ENCODE results near the gene TUBA4A. TPM values are rescaled to one million over a fixed set of nuclear protein-coding genes. Genes with fewer than 3 reads are reported as not detected.

The TUBA4A gene
- total and polyA plus RNA-seq, 9 of the 15 experiments (the other 6 are each of a cell fraction or from before 2014, with no cell fraction given), result 25.1 to 174 (median 42.4) TPM

DNA sequence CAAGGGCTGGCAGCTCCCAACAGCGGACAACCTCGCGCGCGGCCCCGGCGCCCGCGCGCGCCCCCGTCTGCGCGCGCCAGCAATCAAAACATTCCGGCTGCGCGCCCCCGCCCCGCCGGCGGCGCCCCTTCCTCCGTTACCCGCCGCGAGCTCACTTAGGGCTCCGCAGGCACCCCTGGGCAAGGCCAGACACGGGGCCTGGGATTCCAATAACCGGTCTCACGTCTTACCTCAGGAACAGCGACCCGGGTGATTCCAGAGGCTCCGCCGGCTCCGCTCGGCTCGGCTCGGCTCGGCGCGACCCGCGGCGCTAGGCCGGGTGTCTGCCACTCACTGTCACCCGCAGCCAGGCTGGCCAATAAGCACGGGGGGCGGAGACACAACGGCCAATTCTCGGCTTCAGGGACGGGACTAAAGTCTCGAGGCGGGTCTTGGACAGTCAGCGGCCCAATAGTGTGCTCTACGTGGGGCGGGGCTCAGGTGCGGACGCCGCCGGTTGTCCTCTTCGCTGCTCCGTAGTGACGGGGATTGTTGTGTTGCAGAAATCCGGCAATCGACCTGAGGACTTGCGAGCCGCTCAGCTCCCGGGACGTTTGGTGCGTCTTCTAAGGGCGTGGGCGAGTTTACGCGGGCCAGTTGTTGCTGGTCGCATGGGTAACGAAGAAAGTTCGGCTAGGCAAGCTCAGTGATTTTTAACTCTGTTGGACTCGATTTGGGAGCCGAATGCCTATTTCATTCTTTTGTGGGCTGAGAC lies 24.2 kb downstream of the TUBA4A start, which contains the start of the genes ANKZF1 and ATG9A (continued):
- TF ChIP-seq RAD21 (CRISPR knock-in tag; conservative IDR thresholded peaks at IDR 0.05 in 1 of 2, IDR thresholded peaks at IDR 0.05 in 1 of 2) (0 out of 4 replicates have a peak, but pooled peaks of 1 of the 2 experiments have one; percentile 15), EP300 (IDR thresholded peaks at IDR 0.05; ENCODE audit: low read length) (peak; percentile 4; the same call in 1 of the 2 replicates), PYGO2 (tag; IDR thresholded peaks at IDR 0.05) (no peak), FOXA1 (IDR thresholded peaks at IDR 0.05; ENCODE audit: borderline replicate concordance) (no peak), PHF8 (IDR thresholded peaks at IDR 0.05; ENCODE audit: borderline replicate concordance, low read length) (peak; percentile 73; the same call in 1 of the 2 replicates), POLR2G (IDR thresholded peaks at IDR 0.05; ENCODE audit: low read depth, low read length) (peak; percentile 92), ZKSCAN8 (CRISPR knock-in tag; IDR thresholded peaks at IDR 0.05) (peak; percentile 68; the same call in 1 of the 2 replicates)
- TF ChIP-seq, protein P1, sequence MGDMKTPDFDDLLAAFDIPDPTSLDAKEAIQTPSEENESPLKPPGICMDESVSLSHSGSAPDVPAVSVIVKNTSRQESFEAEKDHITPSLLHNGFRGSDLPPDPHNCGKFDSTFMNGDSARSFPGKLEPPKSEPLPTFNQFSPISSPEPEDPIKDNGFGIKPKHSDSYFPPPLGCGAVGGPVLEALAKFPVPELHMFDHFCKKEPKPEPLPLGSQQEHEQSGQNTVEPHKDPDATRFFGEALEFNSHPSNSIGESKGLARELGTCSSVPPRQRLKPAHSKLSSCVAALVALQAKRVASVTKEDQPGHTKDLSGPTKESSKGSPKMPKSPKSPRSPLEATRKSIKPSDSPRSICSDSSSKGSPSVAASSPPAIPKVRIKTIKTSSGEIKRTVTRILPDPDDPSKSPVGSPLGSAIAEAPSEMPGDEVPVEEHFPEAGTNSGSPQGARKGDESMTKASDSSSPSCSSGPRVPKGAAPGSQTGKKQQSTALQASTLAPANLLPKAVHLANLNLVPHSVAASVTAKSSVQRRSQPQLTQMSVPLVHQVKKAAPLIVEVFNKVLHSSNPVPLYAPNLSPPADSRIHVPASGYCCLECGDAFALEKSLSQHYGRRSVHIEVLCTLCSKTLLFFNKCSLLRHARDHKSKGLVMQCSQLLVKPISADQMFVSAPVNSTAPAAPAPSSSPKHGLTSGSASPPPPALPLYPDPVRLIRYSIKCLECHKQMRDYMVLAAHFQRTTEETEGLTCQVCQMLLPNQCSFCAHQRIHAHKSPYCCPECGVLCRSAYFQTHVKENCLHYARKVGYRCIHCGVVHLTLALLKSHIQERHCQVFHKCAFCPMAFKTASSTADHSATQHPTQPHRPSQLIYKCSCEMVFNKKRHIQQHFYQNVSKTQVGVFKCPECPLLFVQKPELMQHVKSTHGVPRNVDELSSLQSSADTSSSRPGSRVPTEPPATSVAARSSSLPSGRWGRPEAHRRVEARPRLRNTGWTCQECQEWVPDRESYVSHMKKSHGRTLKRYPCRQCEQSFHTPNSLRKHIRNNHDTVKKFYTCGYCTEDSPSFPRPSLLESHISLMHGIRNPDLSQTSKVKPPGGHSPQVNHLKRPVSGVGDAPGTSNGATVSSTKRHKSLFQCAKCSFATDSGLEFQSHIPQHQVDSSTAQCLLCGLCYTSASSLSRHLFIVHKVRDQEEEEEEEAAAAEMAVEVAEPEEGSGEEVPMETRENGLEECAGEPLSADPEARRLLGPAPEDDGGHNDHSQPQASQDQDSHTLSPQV (IDR thresholded peaks at IDR 0.05), result no peak
- TF ChIP-seq, protein P2, sequence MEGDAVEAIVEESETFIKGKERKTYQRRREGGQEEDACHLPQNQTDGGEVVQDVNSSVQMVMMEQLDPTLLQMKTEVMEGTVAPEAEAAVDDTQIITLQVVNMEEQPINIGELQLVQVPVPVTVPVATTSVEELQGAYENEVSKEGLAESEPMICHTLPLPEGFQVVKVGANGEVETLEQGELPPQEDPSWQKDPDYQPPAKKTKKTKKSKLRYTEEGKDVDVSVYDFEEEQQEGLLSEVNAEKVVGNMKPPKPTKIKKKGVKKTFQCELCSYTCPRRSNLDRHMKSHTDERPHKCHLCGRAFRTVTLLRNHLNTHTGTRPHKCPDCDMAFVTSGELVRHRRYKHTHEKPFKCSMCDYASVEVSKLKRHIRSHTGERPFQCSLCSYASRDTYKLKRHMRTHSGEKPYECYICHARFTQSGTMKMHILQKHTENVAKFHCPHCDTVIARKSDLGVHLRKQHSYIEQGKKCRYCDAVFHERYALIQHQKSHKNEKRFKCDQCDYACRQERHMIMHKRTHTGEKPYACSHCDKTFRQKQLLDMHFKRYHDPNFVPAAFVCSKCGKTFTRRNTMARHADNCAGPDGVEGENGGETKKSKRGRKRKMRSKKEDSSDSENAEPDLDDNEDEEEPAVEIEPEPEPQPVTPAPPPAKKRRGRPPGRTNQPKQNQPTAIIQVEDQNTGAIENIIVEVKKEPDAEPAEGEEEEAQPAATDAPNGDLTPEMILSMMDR (IDR thresholded peaks at IDR 0.05 in 2 of 3, conservative IDR thresholded peaks at IDR 0.05 in 1 of 3; ENCODE audit: insufficient read depth in 2 of 3, low read depth in 1 of 3, low read length in 3 of 3), result no peak; a peak in 1 of 6 replicates
- TF ChIP-seq, protein P3, sequence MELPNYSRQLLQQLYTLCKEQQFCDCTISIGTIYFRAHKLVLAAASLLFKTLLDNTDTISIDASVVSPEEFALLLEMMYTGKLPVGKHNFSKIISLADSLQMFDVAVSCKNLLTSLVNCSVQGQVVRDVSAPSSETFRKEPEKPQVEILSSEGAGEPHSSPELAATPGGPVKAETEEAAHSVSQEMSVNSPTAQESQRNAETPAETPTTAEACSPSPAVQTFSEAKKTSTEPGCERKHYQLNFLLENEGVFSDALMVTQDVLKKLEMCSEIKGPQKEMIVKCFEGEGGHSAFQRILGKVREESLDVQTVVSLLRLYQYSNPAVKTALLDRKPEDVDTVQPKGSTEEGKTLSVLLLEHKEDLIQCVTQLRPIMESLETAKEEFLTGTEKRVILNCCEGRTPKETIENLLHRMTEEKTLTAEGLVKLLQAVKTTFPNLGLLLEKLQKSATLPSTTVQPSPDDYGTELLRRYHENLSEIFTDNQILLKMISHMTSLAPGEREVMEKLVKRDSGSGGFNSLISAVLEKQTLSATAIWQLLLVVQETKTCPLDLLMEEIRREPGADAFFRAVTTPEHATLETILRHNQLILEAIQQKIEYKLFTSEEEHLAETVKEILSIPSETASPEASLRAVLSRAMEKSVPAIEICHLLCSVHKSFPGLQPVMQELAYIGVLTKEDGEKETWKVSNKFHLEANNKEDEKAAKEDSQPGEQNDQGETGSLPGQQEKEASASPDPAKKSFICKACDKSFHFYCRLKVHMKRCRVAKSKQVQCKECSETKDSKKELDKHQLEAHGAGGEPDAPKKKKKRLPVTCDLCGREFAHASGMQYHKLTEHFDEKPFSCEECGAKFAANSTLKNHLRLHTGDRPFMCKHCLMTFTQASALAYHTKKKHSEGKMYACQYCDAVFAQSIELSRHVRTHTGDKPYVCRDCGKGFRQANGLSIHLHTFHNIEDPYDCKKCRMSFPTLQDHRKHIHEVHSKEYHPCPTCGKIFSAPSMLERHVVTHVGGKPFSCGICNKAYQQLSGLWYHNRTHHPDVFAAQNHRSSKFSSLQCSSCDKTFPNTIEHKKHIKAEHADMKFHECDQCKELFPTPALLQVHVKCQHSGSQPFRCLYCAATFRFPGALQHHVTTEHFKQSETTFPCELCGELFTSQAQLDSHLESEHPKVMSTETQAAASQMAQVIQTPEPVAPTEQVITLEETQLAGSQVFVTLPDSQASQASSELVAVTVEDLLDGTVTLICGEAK (IDR thresholded peaks at IDR 0.05), result no peak
- TF ChIP-seq, protein P3 (CRISPR knock-in tag; IDR thresholded peaks at IDR 0.05), result no peak
